ENCODE results near the gene E2F1.

The E2F1 gene, protein sequence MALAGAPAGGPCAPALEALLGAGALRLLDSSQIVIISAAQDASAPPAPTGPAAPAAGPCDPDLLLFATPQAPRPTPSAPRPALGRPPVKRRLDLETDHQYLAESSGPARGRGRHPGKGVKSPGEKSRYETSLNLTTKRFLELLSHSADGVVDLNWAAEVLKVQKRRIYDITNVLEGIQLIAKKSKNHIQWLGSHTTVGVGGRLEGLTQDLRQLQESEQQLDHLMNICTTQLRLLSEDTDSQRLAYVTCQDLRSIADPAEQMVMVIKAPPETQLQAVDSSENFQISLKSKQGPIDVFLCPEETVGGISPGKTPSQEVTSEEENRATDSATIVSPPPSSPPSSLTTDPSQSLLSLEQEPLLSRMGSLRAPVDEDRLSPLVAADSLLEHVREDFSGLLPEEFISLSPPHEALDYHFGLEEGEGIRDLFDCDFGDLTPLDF

DNA sequence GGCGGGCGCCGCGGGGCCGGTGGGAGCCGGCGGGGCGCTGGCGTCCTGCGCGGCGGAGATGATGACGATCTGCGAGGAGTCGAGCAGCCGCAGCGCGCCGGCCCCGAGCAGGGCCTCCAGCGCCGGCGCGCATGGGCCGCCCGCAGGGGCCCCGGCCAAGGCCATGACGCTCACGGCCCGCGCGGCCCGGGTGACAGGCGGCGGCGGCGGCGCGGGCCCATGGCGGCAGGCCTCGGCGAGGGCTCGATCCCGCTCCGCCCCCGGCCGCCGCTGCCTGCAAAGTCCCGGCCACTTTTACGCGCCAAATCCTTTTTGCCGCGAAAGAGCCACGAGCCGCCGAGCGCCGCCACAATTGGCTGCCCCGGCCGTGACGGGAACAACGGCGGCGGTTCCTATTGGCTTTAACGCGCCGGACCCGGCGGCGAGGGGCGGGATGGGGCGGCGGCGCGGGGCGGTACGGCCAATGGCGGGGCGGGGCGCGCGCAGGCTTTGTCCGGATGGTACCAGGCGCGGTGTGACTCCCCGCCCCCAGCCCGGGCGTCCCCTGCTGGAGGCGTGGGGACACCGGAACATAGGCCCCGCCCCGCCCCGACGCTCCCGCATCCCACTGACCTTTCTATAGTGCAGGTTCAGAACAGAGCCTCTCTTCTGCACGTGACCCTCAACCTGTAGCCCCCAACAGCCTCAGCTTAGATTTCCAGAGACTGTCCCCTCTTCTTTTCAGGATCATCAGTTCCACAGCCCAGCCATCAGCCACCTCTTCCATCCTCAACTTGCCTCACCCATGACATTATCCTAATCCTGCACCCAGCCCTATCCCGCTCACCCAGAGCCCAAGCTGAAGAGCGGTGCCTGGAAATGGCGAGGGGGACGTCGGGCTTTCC, at the start of gene E2F1:
E2F1 (minus strand) TSS at position 286 of the 884 bp plus-strand sequence; CDS start at position 165, 121 bp downstream.
- H3K27ac ChIP-seq (ENCODE audit: low read length) = no peak within 1 kb of the TSS
- peak within 1 kb of the TSS; percentile 82 for H3K9ac ChIP-seq (ENCODE audit: low read length)
- H3K4me3 ChIP-seq (ENCODE audit: low read length) = peak within 1 kb of the TSS; percentile 70
- H3K36me3 ChIP-seq (ENCODE audit: control insufficient read depth, low read depth, low read length) = peaks cover 7% of the 10 kb centered on the region
- no peaks in the 10 kb centered on the region for H3K9me3 ChIP-seq (ENCODE audit: control insufficient read depth, low read depth, low read length)
- peaks cover 13% of the 10 kb centered on the region for H3K4me1 ChIP-seq (ENCODE audit: control insufficient read depth, low read depth, low read length)
- H3K27me3 ChIP-seq (ENCODE audit: control insufficient read depth, insufficient read depth, low read length) = no peaks in the 10 kb centered on the region

DNA sequence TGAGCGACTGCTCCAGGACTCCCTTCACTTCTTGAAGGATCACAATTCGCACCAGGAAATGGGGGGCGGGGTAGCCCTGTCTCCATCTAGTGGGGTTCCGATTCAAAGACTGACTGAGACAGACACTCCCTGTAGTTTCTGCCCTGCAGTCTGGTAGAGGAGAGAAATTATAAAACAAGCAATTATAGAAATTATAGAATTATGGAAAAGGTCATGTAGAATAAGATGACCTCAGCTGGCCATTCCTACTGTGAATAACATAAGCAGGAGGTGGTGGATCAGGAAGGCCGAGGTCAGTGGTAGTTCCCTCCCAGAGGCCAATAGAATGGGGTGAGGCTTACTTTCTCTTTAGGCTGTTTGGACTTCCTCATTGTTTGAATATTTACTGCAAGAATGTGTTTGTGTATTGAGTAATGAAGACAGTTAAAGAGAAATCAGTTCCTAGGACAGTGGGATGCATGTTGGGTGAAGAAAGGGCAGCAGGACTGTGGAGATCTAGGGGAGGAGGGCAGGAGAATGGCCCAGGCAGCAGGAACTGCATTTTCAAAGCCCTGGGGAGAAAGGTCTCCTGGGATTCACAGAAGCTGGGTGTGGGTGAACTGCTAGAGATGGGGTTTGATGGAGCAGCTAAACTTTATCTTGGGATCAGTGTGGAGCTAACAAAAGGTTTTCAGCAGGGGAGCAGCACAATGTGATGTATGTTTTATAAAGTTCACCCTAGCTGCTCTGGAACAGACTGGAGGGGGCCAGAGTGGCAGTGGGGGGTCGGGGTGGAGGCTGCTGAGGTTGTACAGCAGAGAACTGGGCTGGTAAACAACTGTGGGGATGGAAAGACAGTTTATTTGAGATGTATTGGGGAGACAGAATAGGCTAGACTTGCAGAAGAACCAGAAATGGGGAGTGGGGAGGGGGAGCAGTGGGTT, 47.7 kb upstream of the E2F1 start:
- no peak overlapping the region for H3K4me3 ChIP-seq (ENCODE audit: low read length)
- no peak overlapping the region for H3K27ac ChIP-seq (ENCODE audit: low read length)
- H3K27me3 ChIP-seq (ENCODE audit: control insufficient read depth, insufficient read depth, low read length) = no peaks in the 10 kb centered on the region
- H3K9me3 ChIP-seq (ENCODE audit: control insufficient read depth, low read depth, low read length) = peaks cover 6% of the 10 kb centered on the region
- H3K4me1 ChIP-seq (ENCODE audit: control insufficient read depth, low read depth, low read length) = peaks cover 6% of the 10 kb centered on the region
- no peaks in the 10 kb centered on the region for H3K36me3 ChIP-seq (ENCODE audit: control insufficient read depth, low read depth, low read length)
- H3K9ac ChIP-seq (ENCODE audit: low read length) = no peak overlapping the region

DNA sequence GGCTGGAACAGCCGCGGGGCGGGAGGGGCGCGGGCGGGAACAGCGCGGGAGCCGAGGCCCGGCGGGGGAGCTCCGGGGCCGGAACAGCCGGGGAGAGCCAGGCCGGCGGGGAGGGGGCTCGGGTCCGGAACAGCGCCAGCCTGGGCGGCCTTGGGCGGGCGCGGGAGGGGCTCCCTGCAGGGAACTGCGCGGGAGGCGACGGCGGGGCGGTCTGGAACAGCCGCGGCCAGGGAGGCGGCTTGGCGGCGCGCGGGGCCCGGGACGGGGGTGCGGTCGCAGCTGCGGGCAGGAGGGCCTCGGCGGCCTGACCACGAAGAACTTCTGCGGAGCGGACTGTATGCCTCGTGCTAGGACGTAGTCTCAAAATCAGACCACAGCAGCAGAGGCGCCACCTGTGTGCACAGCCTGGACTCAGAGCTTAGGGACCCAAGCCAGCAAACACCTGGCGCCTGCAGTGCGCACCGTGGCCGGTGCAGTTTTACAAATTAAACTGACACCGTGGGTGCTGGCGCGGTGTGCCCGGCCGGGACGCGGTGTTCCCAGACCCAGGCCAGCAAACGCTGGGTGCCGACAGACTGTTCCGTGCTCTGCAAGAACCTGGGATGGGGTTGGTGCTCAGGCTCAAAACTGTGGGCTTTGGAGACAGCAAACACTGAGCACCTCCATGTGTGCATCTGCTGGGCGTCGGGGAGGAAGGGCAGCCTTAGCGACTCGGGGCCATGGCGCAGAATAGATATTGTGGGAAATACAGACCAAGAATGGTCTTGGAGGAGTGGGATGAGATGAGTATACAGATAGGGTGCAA, 46.2 kb upstream of the E2F1 start:
- Histone ChIP-seq H3K4me3 (ENCODE audit: low read length) (peak overlapping the region; percentile 54), H3K4me1 (ENCODE audit: control insufficient read depth, low read depth, low read length) (peaks cover 6% of the 10 kb centered on the region), H3K27ac (ENCODE audit: low read length) (no peak overlapping the region), H3K27me3 (ENCODE audit: control insufficient read depth, insufficient read depth, low read length) (no peaks in the 10 kb centered on the region), H3K9me3 (ENCODE audit: control insufficient read depth, low read depth, low read length) (peaks cover 6% of the 10 kb centered on the region), H3K36me3 (ENCODE audit: control insufficient read depth, low read depth, low read length) (no peaks in the 10 kb centered on the region), H3K9ac (ENCODE audit: low read length) (peak overlapping the region; percentile 58)

DNA sequence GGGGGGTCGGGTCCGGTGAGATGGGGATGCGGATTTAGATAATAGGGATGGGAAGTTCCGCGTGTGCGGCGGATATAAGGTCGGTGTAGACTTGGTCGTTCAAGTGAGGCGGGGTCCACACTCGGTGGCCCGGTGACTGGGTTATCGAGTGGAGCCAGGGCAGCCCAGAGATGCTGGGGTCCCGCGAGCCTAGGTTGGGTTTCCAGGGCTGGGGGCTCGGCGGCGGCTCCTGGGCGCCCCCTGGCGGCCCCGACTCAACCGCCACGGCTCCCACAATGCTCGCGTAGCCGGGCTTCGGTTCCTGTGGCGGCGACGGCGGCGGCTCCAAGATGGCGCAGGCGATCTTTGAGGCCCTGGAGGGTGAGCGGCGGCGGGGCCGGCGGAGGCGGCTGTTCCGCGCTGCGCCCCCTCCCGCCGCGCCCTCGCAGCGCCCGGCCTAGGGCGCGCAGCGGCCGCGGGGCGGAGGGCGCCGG, 45.5 kb upstream of the E2F1 start, which contains the start of gene ZNF341:
ZNF341 (plus strand) TSS at position 304 of the 473 bp plus-strand sequence; CDS start at position 330, 26 bp downstream.
- Histone ChIP-seq H3K27me3 (ENCODE audit: control insufficient read depth, insufficient read depth, low read length) (no peaks in the 10 kb centered on the region), H3K4me1 (ENCODE audit: control insufficient read depth, low read depth, low read length) (peaks cover 6% of the 10 kb centered on the region), H3K36me3 (ENCODE audit: control insufficient read depth, low read depth, low read length) (no peaks in the 10 kb centered on the region), H3K9ac (ENCODE audit: low read length) (peak within 1 kb of the TSS; percentile 58), H3K9me3 (ENCODE audit: control insufficient read depth, low read depth, low read length) (peaks cover 3% of the 10 kb centered on the region), H3K4me3 (ENCODE audit: low read length) (peak within 1 kb of the TSS; percentile 67), H3K27ac (ENCODE audit: low read length) (no peak within 1 kb of the TSS)

DNA sequence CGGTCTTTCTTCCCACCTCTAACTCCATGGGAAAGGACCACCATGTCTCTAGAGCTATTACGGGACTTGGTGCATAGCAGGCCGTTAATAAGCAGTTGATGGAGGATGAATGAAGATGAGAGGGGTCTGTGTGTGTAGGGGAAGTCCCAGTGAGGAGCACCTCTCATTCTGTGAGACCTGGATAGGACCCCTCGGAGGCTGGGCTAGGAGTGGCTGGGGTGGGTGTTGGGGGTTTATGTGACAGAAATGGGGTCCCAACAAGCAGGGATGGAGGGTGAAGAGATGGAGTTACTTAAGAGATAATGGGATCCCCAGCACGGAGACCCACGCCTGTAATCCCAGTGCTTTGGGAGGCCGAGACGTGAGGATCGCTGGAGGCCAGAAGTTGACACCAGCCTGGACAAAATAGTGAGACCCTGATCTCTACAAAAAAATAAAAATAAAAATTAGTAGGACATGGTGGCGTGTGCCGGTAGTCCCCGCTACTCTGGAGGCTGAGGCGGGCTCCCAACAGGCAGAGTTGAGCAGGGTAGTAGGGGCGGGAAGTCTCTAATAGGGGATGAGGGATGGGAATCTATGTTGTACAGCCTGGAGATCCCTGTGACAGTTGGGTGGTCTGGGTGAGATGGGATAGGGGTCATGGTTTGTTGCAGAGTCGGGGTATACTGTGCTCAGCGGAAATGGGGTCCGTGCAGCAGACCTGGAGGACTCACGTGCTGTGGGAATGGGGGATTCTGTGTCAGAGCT, 44.9 kb upstream of the E2F1 start:
- no peaks in the 10 kb centered on the region for H3K9me3 ChIP-seq (ENCODE audit: control insufficient read depth, low read depth, low read length)
- no peaks in the 10 kb centered on the region for H3K36me3 ChIP-seq (ENCODE audit: control insufficient read depth, low read depth, low read length)
- H3K27ac ChIP-seq (ENCODE audit: low read length) = no peak overlapping the region
- peak overlapping the region; percentile 67 for H3K4me3 ChIP-seq (ENCODE audit: low read length)
- peaks cover 6% of the 10 kb centered on the region for H3K4me1 ChIP-seq (ENCODE audit: control insufficient read depth, low read depth, low read length)
- peak overlapping the region; percentile 32 for H3K9ac ChIP-seq (ENCODE audit: low read length)
- H3K27me3 ChIP-seq (ENCODE audit: control insufficient read depth, insufficient read depth, low read length) = no peaks in the 10 kb centered on the region

DNA sequence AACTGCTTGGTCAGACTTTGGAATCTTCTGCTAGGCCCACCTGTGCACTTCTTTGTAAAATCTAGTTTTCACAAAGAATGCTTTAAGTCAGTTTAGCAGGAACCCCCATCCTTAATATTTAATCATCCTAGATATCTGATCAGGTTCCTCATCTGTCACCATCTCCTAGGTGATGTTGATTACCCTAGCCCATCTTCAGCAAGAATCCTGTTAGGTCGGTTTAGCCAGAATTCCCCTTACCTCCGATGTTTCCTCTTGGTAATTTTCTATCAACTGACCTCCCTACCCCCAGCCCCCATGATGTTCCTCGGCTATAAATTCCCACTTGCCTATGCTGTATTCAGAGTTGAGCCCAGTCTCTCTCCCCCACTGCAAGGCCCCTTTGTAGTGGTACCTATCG, 42.9 kb upstream of the E2F1 start:
- Histone ChIP-seq H3K36me3 (ENCODE audit: control insufficient read depth, low read depth, low read length) (no peaks in the 10 kb centered on the region), H3K9me3 (ENCODE audit: control insufficient read depth, low read depth, low read length) (no peaks in the 10 kb centered on the region), H3K4me1 (ENCODE audit: control insufficient read depth, low read depth, low read length) (peaks cover 4% of the 10 kb centered on the region), H3K27me3 (ENCODE audit: control insufficient read depth, insufficient read depth, low read length) (no peaks in the 10 kb centered on the region), H3K9ac (ENCODE audit: low read length) (no peak overlapping the region), H3K4me3 (ENCODE audit: low read length) (no peak overlapping the region), H3K27ac (ENCODE audit: low read length) (no peak overlapping the region)

DNA sequence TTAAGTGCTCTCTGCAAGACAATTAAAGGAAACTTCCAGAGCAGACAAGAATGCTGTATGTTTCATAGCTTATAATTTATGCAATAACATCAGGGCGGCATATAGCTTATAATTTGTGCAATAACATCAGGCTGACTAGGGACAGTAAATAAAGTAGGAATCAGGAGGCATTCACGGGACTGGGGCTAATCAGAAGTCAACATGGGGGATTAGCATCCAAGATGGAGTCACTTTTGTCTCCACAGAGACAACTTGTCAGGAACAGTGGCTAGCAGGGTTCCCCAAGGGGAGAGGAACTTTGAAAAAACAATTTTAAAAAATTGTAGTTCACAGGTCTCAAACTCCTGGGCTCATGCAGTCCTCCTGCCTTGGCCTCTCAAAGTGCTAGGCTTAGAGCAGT, 42.3 kb upstream of the E2F1 start:
- H3K27ac ChIP-seq (ENCODE audit: low read length) = no peak overlapping the region
- no peak overlapping the region for H3K4me3 ChIP-seq (ENCODE audit: low read length)
- H3K36me3 ChIP-seq (ENCODE audit: control insufficient read depth, low read depth, low read length) = no peaks in the 10 kb centered on the region
- H3K4me1 ChIP-seq (ENCODE audit: control insufficient read depth, low read depth, low read length) = no peaks in the 10 kb centered on the region
- no peaks in the 10 kb centered on the region for H3K27me3 ChIP-seq (ENCODE audit: control insufficient read depth, insufficient read depth, low read length)
- no peak overlapping the region for H3K9ac ChIP-seq (ENCODE audit: low read length)
- no peaks in the 10 kb centered on the region for H3K9me3 ChIP-seq (ENCODE audit: control insufficient read depth, low read depth, low read length)

DNA sequence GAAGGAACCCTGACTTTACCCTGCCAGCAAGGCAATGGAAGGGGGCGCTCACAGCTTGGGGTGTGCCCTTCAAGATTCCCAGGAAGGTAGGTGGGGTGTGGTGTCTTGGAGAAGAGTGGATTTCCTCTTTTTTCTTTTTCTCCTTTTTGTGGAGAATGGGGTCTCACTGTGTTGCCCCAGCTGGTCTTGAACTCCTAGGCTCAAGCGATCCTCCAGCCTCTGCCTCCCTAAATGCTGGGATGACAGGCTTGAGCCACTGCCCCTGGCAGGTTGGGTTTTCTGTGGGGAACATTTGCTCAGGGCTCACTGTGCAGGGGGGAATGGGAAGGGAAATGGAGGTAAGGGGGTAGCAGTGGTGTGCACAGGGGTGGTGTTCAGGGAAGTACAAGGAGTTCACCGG, 41.6 kb upstream of the E2F1 start:
- H3K27ac ChIP-seq (ENCODE audit: low read length) = no peak overlapping the region
- H3K4me1 ChIP-seq (ENCODE audit: control insufficient read depth, low read depth, low read length) = no peaks in the 10 kb centered on the region
- H3K9me3 ChIP-seq (ENCODE audit: control insufficient read depth, low read depth, low read length) = no peaks in the 10 kb centered on the region
- no peaks in the 10 kb centered on the region for H3K27me3 ChIP-seq (ENCODE audit: control insufficient read depth, insufficient read depth, low read length)
- H3K4me3 ChIP-seq (ENCODE audit: low read length) = no peak overlapping the region
- H3K36me3 ChIP-seq (ENCODE audit: control insufficient read depth, low read depth, low read length) = no peaks in the 10 kb centered on the region
- H3K9ac ChIP-seq (ENCODE audit: low read length) = no peak overlapping the region

DNA sequence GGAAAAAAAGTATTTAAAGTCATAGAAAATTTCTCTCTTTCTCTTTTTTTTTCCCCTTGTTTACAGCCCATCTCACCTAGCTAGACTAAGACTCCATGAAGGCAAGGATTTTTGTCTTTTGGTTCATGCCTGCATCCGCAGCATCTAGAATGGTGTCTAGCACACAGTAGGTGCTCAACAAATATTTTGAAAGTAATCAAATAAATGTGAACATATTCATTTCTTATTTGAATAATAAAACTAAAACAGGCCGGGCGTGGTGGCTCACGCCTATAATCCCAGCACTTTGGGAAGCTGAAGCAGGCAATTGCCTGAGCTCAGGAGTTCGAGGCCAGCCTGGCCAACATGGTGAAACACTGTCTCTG, 40.9 kb upstream of the E2F1 start:
- no peaks in the 10 kb centered on the region for H3K36me3 ChIP-seq (ENCODE audit: control insufficient read depth, low read depth, low read length)
- no peak overlapping the region for H3K4me3 ChIP-seq (ENCODE audit: low read length)
- H3K4me1 ChIP-seq (ENCODE audit: control insufficient read depth, low read depth, low read length) = no peaks in the 10 kb centered on the region
- no peak overlapping the region for H3K27ac ChIP-seq (ENCODE audit: low read length)
- no peaks in the 10 kb centered on the region for H3K27me3 ChIP-seq (ENCODE audit: control insufficient read depth, insufficient read depth, low read length)
- no peaks in the 10 kb centered on the region for H3K9me3 ChIP-seq (ENCODE audit: control insufficient read depth, low read depth, low read length)
- H3K9ac ChIP-seq (ENCODE audit: low read length) = no peak overlapping the region

All from iPS-18a (cell line).